Gastrocnemius medialis (tissue), 4 donors: Measurements from ENCODE around the gene CRYBG1. TPM values are rescaled to one million over a fixed set of nuclear protein-coding genes. Genes with fewer than 3 reads are reported as not detected.

ENCODE experiments used
- ATAC-seq, 2 donors: fragments of 150-250 bp; one replicate each; pipeline ENCODE4 v1.9.1; 2016
- DNase-seq, 2 donors: peaks; one replicate each; pipeline ENCODE4 v3.0.0-alpha.2; 2019
- H3K27ac ChIP-seq, 4 donors: fragments of 200-600 bp; sonication (generic); 1 replicate in 1 of 4; 2 replicates in 3 of 4; pipeline ENCODE4 v1.5.1; 2016 to 2018; ENCODE audit warnings: mild to moderate bottlenecking in 2 of 4, moderate library complexity in 1 of 4
- H3K27me3 ChIP-seq, 3 donors: fragments of 200-600 bp; sonication (generic) in 2 of 3; 1 replicate in 1 of 3; 2 replicates in 2 of 3; pipeline versions ENCODE4 v1.5.1 to v1.6.0; 2016 to 2019; ENCODE audit warnings: mild to moderate bottlenecking in 1 of 3, moderate library complexity in 1 of 3
- H3K36me3 ChIP-seq, 2 donors: fragments of 200-600 bp; sonication (generic) in 1 of 2; one replicate each; pipeline ENCODE4 v1.5.1; 2017 to 2018
- H3K4me1 ChIP-seq, 2 donors: fragments of 200-600 bp; sonication (generic) in 1 of 2; one replicate each; pipeline ENCODE4 v1.5.1; 2016 to 2017; ENCODE audit warnings: mild to moderate bottlenecking in 2 of 2
- H3K4me3 ChIP-seq, 4 donors: fragments of 200-600 bp; sonication (generic) in 3 of 4; 1 replicate in 1 of 4; 2 replicates in 3 of 4; pipeline ENCODE4 v1.5.1; 2016 to 2019; ENCODE audit warnings: mild to moderate bottlenecking in 2 of 4
- H3K9me3 ChIP-seq, 3 donors: fragments of 200-600 bp; sonication (generic) in 2 of 3; 1 replicate in 1 of 3; 2 replicates in 2 of 3; pipeline ENCODE4 v1.5.1; 2016 to 2019
- CTCF ChIP-seq, 5 experiments: fragments of 450-650 bp in 3 of 5; fragments of 200-600 bp in 2 of 5; sonication (generic) in 2 of 5; IDR thresholded peaks in 4 of 5; conservative IDR thresholded peaks in 1 of 5; 1 replicate in 4 of 5; 2 replicates in 1 of 5; pipeline ENCODE4 v1.5.1; 2016 to 2019; ENCODE audit warnings: antibody characterized with exemption in 5 of 5, mild to moderate bottlenecking in 3 of 5, moderate library complexity in 3 of 5
- POLR2A ChIP-seq, 2 donors: fragments of 450-650 bp; IDR thresholded peaks; one replicate each; pipeline ENCODE4 v1.6.1; 2017; ENCODE audit warnings: antibody characterized with exemption in 2 of 2, mild to moderate bottlenecking in 2 of 2, moderate library complexity in 2 of 2
- in situ Hi-C, 4 donors: fragments of 200-750 bp; cut with MboI; loops; one replicate each; pipeline versions ENCODE4 v1.15.0 to v1.8.0; 2017; ENCODE audit warnings: low sequenced_read_pairs in 4 of 4
- intact Hi-C: fragments of 100-400 bp; cut with DNase I; formaldehyde crosslinking; loops from one replicate; pipeline ENCODE4 v1.15.1; 2023; ENCODE audit warnings: low total_unique reads
- total RNA-seq, 4 donors: library from RNA; depleted of rRNA; stranded (reverse); fragments of >200 nt; gene quantifications; one replicate each; pipeline versions ENCODE4 v1.1.0 to v1.2.3, GENCODE V29; 2016

The CRYBG1 gene
- total RNA-seq, 4 donors from 2014 or later, result 0.98 to 1.5 (median 1.1) TPM

- no peaks in the 10 kb centered on the region for H3K4me1 ChIP-seq
- no peak overlapping the region for H3K27ac ChIP-seq
- TF ChIP-seq CTCF (IDR thresholded peaks at IDR 0.05 in 4 of 5, conservative IDR thresholded peaks at IDR 0.05 in 1 of 5), result no peak
- TF ChIP-seq POLR2A (IDR thresholded peaks at IDR 0.05), result no peak
- no peaks in the 10 kb centered on the region for H3K9me3 ChIP-seq
- DNase-seq (no peak), ATAC-seq (no peak)
- no peak overlapping the region for H3K4me3 ChIP-seq
- intact Hi-C loops, result no loop called here
- no peaks in the 10 kb centered on the region for H3K36me3 ChIP-seq
- in situ Hi-C loops, result no loop called here
- no peaks in the 10 kb centered on the region for H3K27me3 ChIP-seq
Measured at GRCh38 chr6:106536357-106536756, 175.8 kb downstream of the CRYBG1 start.

GRCh38 chr6:106536851-106537250 lies 176.3 kb downstream of the CRYBG1 start:
- no peaks in the 10 kb centered on the region for H3K27me3 ChIP-seq
- H3K36me3 ChIP-seq, result no peaks in the 10 kb centered on the region
- ATAC-seq (no peak), DNase-seq (no peak)
- TF ChIP-seq POLR2A (IDR thresholded peaks at IDR 0.05) (no peak), CTCF (IDR thresholded peaks at IDR 0.05 in 4 of 5, conservative IDR thresholded peaks at IDR 0.05 in 1 of 5) (no peak)
- H3K9me3 ChIP-seq, result no peaks in the 10 kb centered on the region
- in situ Hi-C loops, result no loop called here
- no peaks in the 10 kb centered on the region for H3K4me1 ChIP-seq
- intact Hi-C loops, result no loop called here
- H3K4me3 ChIP-seq, result no peak overlapping the region
- no peak overlapping the region for H3K27ac ChIP-seq

GRCh38 chr6:106537662-106538061 lies 177.1 kb downstream of the CRYBG1 start:
- intact Hi-C loops, result no loop called here
- no peak for DNase-seq
- in situ Hi-C loops, result no loop called here
- Histone ChIP-seq H3K9me3 (no peaks in the 10 kb centered on the region), H3K27me3 (no peaks in the 10 kb centered on the region), H3K36me3 (no peaks in the 10 kb centered on the region), H3K4me1 (no peaks in the 10 kb centered on the region), H3K4me3 (no peak overlapping the region), H3K27ac (no peak overlapping the region)
- no peak for ATAC-seq
- TF ChIP-seq POLR2A (IDR thresholded peaks at IDR 0.05) (no peak), CTCF (IDR thresholded peaks at IDR 0.05 in 4 of 5, conservative IDR thresholded peaks at IDR 0.05 in 1 of 5) (no peak)

DNA sequence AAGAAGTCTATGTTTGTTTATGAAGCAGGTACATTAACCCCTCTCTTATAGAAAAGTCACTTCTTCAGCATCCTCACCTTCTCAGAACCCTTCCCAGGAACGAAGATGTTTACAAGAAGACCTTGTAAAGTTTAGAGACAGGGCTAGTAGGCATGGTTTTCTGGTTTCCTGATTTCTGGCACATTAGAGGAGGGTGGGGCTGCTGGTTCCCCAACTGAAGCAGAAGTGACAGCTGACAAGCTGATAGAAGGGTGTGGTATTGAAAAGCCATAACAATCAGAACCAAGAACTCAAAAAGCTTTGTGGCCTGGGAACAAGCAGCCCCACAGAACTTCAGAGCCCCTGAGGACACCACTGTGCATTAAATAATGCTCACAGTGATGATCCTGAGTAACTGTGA lies 177.6 kb downstream of the CRYBG1 start:
- Histone ChIP-seq H3K36me3 (no peaks in the 10 kb centered on the region), H3K9me3 (no peaks in the 10 kb centered on the region), H3K27ac (no peak overlapping the region), H3K27me3 (no peaks in the 10 kb centered on the region), H3K4me3 (no peak overlapping the region), H3K4me1 (no peaks in the 10 kb centered on the region)
- TF ChIP-seq POLR2A (IDR thresholded peaks at IDR 0.05) (no peak), CTCF (IDR thresholded peaks at IDR 0.05 in 4 of 5, conservative IDR thresholded peaks at IDR 0.05 in 1 of 5) (no peak)
- intact Hi-C loops, result no loop called here
- in situ Hi-C loops, result no loop called here
- ATAC-seq, result no peak
- no peak for DNase-seq

DNA sequence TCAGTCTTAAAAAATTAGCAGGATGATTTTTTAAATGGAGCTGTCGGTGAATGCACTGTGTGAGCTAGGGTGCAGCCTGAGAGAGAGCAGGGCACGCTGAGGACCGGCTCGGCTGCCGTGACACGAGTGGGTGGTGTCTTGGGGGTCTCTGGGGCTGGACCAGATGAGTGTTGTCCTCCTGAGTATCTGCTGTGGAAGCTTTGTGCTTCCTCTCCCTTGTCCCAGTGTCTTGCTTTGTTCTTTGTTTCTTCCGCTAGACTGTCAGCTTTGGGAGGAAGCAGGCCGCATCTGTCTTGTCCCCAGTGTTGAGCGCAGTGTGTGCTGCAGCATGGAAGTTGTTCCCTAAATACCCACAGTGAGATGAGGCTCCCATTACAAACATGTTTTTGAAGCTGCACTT lies 179.4 kb downstream of the CRYBG1 start:
- no peaks in the 10 kb centered on the region for H3K4me1 ChIP-seq
- H3K9me3 ChIP-seq, result no peaks in the 10 kb centered on the region
- TF ChIP-seq POLR2A (IDR thresholded peaks at IDR 0.05) (no peak), CTCF (IDR thresholded peaks at IDR 0.05 in 4 of 5, conservative IDR thresholded peaks at IDR 0.05 in 1 of 5) (no peak)
- no peak for DNase-seq
- intact Hi-C loops, result no loop called here
- H3K27me3 ChIP-seq, result no peaks in the 10 kb centered on the region
- in situ Hi-C loops, result no loop called here
- no peak for ATAC-seq
- H3K27ac ChIP-seq, result no peak overlapping the region
- H3K36me3 ChIP-seq, result no peaks in the 10 kb centered on the region
- H3K4me3 ChIP-seq, result no peak overlapping the region
